Measurements from ENCODE around the gene NAXD.

NAXD gene

GRCh38 chr13:110684388-110685056, 69.2 kb downstream of the NAXD start:
- FAIRE-seq = no peak
- no peak for TF ChIP-seq POLR2A (IDR thresholded peaks at IDR 0.05; ENCODE audit: low read depth, low read length)

GRCh38 chr13:110685305-110686020, 70.1 kb downstream of the NAXD start:
- DNase-seq (ENCODE audit: insufficient read length, low spot score) (no peak), FAIRE-seq (no peak)
- no peak for TF ChIP-seq POLR2A (IDR thresholded peaks at IDR 0.05; ENCODE audit: low read depth, low read length)

More at GRCh38 chr13:110684388-110685056, 69.2 kb downstream of the NAXD start:
- DNase-seq (ENCODE audit: insufficient read length, low spot score) = no peak

- TF ChIP-seq POLR2A (IDR thresholded peaks at IDR 0.05; ENCODE audit: low read depth, low read length) = no peak
- no peak for DNase-seq (ENCODE audit: insufficient read length, low spot score)
- FAIRE-seq = no peak
Observed at GRCh38 chr13:110687736-110688135, 72.4 kb downstream of the NAXD start.

GRCh38 chr13:110689041-110689440, 73.7 kb downstream of the NAXD start:
- TF ChIP-seq POLR2A (IDR thresholded peaks at IDR 0.05; ENCODE audit: low read depth, low read length) = no peak
- no peak for DNase-seq (ENCODE audit: insufficient read length, low spot score)
- no peak for FAIRE-seq
